ENCODE data around the gene TBC1D22A.
A peak's percentile ranks its signal among the peaks of the same experiment; 100 is the strongest.

Gene TBC1D22A

GRCh38 chr22:46858181-46858771, 95.8 kb downstream of the TBC1D22A start:
- no peak for DNase-seq (ENCODE audit: low read depth, low spot score)

- DNase-seq (ENCODE audit: low read depth, low spot score) = no peak
These were observed 98.1 kb downstream of the TBC1D22A start for GRCh38 chr22:46860562-46860961.

DNA sequence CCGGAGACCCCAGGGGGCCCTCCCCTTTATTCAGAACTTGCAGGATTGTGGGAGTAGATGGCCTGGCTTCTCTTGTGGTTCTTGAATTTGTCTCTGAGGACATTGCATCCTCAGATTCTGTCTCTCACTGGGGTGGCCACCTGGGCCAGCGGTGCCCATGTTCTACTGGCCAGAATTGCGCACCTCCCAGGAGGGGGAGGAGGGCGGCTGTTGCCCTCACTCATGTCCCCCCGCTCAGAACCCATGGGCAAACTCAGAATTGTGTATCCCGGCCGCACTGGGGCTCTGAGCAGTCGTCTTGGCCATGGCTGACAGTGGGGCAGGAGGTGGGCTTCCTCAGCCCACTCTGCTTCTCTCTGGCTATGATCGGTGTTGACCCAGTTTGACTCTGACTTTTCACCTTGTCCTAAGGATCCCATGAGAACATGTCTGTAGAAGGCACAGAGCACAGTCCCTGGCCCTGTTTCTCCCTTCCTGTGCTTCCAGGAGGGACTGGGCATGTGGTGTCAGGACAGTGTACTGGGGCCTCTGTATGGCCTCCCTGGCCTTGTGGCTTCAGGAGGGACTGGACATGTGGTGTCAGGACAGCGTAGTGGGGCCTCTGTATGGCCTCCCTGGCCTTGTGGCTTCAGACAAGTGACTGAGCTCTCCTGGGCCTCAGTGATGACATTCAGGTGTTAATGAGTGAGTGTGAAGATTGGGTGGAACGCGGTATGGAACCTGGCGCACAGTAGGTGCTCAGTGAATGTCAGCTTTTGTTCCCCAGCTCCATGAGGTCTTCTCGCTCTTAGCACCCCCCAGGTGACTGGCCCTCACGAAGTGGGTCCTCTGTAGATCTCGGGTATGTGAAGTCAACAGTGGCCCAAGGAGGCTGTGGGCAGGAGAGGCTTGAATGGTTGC, 99.3 kb downstream of the TBC1D22A start:
- no peak for DNase-seq (ENCODE audit: low read depth, low spot score)

DNA sequence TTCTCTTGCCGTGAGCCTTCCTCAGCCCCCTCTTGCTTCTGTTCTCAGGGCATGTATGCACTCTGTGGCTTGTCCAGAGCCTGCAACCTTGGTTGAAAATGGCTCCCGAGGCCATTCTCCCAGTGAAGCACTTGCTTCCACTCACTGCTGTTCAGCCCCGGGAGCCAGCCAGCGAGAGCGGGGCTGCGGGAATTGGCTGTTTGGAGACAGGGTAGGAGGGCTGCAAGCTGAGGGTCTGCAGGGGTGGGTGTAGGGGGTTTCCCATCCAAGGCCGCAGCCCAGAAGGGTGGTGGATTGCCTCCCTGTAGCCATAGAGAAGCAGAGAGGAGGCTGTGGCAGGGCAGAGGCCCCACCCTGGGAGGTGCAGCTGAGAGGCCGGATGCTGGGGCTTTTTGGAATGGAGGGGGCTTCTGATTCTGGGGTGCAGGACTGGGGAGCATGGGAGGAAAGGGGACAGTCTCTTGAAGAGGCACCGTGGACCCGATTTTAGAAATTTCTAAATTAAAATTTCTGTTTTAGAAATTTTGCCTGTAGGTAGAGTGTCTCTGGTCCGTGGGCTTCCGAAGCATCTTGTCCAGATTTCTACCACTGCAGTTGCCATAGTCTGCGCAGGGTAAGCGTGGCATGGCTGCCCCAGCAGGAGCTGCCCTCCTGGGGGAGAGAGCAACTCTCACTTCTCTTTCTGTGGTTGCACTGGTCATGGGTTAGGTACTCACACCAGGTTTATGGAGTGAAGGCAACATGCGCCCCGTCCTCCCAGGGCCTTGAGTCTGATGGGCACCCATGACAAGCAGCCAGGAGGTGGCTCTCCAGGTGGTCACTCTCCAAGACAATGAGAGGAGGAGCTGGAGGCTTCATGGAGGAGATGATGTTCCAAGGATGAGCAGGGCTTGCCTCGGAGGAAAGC, 100.2 kb downstream of the TBC1D22A start:
- DNase-seq (ENCODE audit: low read depth, low spot score) = no peak

DNA sequence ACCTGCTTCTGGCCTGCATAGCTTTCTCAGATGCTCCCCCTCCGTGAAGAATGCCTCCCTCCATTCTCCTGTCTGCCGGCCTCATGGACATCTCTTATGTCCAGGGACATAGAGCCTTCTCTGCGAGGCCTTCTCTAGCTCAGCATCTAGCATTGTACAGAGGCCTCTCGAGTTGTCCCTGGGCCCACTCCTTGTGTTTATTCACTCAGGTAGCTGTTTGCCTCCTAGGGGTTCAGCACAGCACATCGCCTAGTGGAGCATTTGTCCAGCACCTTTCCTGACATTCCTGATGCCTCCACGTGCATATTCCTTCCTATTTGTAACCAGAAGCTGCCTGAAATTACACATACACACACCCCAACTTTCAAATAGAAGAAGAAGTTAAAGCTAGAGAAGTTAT, 101.3 kb downstream of the TBC1D22A start:
- DNase-seq (ENCODE audit: low read depth, low spot score) = no peak

DNA sequence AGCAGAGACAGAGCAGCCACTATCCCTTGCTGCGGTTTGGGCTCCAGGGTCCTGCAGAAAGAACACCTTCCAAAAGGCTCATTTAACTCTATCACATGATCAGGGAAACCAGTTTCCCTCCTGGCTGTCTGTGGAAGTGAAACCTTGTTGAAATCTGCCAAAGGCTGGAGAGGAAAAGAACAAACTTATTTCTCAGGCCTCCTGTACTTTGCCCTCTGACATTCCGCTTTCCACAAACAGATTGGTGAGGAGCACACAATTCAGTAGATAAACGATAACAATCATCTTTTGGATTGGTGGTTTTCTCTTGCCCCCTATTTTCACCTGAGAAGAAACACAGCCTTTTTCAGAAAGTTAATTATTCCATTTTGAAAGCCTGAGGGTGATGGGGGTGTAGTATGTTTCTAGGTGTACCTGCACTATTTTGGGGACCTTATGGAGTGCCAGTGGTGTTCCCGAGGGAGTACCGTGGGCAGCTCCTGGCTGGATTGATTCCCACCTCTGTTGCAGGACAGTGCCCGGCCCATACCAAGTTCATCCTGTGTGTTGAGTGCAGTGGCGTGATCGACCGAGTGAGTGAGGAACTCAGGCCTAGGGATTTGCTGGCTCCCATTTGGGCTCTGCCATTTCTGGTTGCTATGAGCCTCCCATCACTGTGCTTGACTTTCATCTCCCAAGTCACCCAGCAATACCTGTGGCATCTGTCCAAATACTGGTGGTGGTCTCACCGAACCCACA, 102.0 kb downstream of the TBC1D22A start:
- no peak for DNase-seq (ENCODE audit: low read depth, low spot score)

DNA sequence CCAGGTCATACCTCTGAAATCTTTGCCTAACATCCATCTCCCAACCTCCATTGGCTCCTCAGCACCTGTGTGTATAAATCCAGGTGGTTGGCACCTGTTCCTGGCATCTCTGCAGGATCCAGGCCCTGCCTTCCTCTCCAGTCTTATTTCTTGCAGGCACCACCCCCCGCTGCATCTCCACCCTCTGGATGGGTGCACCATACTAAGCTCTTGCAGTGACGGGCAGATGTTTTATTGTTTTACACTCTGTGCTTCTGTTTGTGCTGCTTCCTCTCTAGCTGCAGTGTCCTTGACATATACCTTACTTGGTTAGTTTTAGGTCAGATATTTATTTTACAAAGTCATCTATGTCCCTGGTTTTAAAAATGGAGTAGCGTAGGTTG, 102.6 kb downstream of the TBC1D22A start:
- no peak for DNase-seq (ENCODE audit: low read depth, low spot score)

DNA sequence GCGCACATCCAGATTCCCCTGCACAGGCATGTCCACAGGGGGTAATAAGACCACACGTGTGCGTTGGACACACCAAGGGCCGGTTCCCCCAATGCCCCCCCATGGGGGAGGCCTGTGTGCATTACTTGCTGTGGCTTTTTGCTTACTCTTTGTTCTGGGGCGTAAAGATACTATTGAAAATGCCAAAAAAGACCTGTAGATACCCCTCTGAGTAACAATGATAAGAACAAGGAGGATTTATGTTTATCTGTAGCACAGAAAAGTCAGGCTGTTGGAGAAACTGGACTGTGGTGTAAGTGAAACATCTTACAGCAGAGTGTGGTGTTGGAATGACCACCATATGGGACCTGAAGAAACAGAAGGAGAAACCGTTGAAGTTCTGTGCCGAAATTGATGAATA, 103.2 kb downstream of the TBC1D22A start:
- no peak for DNase-seq (ENCODE audit: low read depth, low spot score)

- DNase-seq (ENCODE audit: low read depth, low spot score) = peak; percentile 25
These were observed 104.1 kb downstream of the TBC1D22A start for GRCh38 chr22:46866591-46866990.

DNA sequence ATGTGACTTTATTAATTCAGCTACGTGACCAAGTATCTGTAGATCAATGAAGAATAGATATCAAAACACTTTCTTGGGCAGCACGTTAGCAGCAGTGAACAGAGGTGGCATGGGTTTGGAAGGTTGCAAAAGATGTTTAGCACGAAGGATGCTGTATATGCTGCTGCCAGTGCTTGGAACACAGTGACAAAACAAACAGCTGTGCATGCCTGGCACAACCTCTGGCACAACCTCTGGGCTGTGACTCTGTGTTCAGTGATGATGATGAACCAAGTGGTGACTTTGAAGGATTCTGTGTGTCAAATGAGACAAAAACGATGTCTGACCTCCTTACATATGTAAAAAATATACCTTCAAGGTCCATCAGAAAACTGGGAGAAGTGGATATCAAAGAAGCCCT, 104.7 kb downstream of the TBC1D22A start:
- DNase-seq (ENCODE audit: low read depth, low spot score) = no peak

- DNase-seq (ENCODE audit: low read depth, low spot score) = no peak
These were observed 106.9 kb downstream of the TBC1D22A start for GRCh38 chr22:46869329-46869728.

- DNase-seq (ENCODE audit: low read depth, low spot score) = no peak
These were observed 107.5 kb downstream of the TBC1D22A start for GRCh38 chr22:46869831-46870441.

DNA sequence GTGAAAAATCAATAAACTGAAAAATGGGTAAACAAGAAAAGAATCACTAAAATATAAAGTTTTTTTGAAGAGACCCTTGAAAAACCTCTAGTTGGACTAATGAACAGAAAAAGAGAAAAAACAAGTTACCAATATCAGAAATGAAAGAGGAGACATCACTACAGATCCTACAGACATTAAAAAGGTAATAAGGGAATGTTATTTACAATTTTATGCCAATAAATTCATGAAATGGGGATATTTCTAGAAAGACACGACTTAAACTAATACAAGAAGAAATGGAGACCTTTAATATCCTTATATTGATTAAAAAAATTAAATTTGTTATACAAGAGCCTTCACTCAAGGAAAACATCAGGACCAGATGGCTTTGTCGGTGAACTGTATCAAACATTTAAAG, 109.4 kb downstream of the TBC1D22A start:
- DNase-seq (ENCODE audit: low read depth, low spot score) = no peak

GRCh38 chr22:46875089-46875488, 112.6 kb downstream of the TBC1D22A start:
- DNase-seq (ENCODE audit: low read depth, low spot score) = no peak

DNA sequence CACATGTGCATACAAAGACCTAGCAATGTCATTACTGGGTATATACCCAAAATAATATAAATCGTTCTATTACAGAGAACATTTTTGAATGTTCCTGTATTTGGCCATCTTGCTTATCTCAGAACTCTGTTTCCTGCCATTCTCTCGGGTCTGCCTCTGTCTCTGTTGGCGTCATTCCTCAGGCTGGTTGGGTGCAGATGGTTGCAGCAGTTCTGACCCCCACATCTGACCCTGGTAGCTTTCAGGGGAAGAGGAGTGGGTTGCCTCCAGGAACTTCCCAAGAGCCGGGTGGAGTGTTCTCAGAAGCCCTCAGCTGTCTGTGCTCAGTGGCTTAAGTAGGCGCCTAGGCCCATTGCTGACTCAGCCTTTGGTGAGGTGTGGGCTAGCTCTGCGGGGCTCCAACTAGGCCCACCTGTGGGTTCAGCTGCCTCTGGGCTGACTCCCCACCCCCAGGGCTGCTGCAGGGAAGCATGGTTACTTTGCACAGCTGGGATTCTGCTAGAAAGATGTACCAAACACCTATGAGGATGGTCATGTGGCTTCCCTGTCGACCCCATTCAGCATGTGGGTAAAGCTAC, 114.0 kb downstream of the TBC1D22A start:
- DNase-seq (ENCODE audit: low read depth, low spot score) = no peak

GRCh38 chr22:46878191-46878948, 115.9 kb downstream of the TBC1D22A start:
- DNase-seq (ENCODE audit: low read depth, low spot score) = no peak

DNA sequence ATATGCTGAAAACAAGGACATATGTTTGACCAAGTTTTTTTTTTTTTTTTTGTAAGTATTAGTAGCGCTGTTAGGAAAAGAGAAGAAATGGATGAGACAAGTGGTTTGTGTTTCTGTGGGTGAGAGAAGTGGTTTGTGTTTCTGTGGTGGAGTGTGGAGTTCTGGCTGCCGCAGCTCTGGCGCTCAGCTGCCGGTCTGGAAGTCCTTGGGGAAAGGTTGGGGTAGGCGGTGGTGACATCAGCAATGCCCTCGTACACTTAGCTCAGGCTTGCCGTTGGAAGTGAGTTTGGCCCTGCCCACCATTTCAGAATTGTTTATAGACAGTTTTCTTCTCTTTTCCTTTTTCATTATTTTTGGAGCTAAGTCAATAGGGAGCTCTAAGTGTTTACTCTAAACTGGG, 116.6 kb downstream of the TBC1D22A start:
- no peak for DNase-seq (ENCODE audit: low read depth, low spot score)

DNA sequence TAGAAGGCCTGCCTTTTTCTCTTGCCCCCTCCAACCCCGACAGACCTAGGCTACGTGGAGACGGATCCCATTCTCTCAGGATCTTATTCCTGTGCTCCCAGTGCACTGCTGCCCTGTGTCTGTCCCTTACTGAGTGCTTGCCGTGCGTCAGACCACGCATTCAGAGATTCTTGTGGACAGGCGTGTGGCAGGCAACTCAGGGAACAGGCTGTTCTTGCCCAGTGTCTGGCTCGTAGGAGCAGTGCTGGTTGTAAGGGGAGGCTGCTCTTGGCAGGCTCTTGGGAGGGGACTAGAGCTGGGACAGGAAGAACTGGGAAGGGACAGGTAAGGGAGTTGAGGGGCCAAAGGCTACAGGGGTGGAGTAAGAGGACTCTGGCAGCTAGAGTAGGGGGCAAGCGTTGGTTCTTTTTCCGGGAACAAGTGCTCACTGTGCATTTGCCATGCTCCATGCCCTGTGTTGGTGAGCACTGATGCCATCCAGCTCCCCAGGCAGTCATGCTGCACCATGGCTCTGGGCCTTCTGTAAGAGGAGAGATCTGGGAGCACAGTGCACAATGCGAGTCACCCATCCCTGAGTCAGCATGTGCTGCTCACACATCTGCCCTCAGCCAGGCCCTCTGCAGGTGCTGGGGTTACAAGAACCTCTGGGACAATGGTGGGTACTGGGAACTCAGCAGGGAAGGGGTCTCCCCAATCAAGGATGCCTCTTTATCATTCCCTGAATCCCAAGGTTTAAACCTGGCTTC, 119.1 kb downstream of the TBC1D22A start:
- DNase-seq (ENCODE audit: low read depth, low spot score) = no peak
